Activated naive CD8-positive, alpha-beta T cell (primary cell): ENCODE data around the gene ERMP1.
A peak's percentile ranks its signal among the peaks of the same experiment; 100 is the strongest.

Experiments used
- H3K27ac Mint-ChIP-seq: one replicate; pipeline ENCODE4 v1.8.0; 2021; ENCODE audit warnings: mixed read lengths
- H3K27me3 Mint-ChIP-seq: one replicate; pipeline ENCODE4 v1.8.0; 2021; ENCODE audit warnings: mixed read lengths
- H3K36me3 Mint-ChIP-seq: one replicate; pipeline ENCODE4 v1.8.0; 2021; ENCODE audit warnings: mixed read lengths
- H3K4me1 Mint-ChIP-seq: one replicate; pipeline ENCODE4 v1.8.0; 2021; ENCODE audit warnings: low read depth, mixed read lengths
- H3K4me3 Mint-ChIP-seq: one replicate; pipeline ENCODE4 v1.8.0; 2021; ENCODE audit warnings: mild to moderate bottlenecking, mixed read lengths
- H3K9me3 Mint-ChIP-seq: one replicate; pipeline ENCODE4 v1.8.0; 2021; ENCODE audit warnings: low read depth, mixed read lengths

Gene ERMP1

DNA sequence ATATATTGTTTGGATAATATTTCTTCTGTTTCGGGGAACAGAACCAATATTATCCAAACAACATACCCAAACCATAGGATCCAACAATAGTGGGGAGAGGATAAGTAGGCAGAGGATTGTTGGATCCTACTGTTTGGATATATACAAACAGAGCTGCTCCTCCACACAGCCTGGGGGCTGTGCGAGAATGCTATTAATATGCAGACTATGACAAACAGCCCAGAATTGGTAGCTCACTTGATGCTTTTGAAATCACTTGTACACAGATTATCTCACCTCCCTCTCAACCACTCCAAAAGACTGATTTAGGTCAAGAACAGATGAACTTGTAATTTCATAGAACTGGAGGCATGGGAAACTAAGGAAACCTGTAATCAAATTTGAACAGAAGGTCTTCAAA, 33.4 kb upstream of the ERMP1 start:
- H3K27me3 Mint-ChIP-seq: no peaks in the 10 kb centered on the region
- H3K4me3 Mint-ChIP-seq: no peak overlapping the region
- peaks cover 9% of the 10 kb centered on the region for H3K36me3 Mint-ChIP-seq
- H3K4me1 Mint-ChIP-seq: no peaks in the 10 kb centered on the region
- H3K9me3 Mint-ChIP-seq: no peaks in the 10 kb centered on the region
- H3K27ac Mint-ChIP-seq: no peak overlapping the region

- H3K4me3 Mint-ChIP-seq: no peak overlapping the region
- no peaks in the 10 kb centered on the region for H3K9me3 Mint-ChIP-seq
- no peak overlapping the region for H3K27ac Mint-ChIP-seq
- H3K4me1 Mint-ChIP-seq: no peaks in the 10 kb centered on the region
- peaks cover 4% of the 10 kb centered on the region for H3K36me3 Mint-ChIP-seq
- H3K27me3 Mint-ChIP-seq: no peaks in the 10 kb centered on the region
Observed at GRCh38 chr9:5864446-5864845, 31.5 kb upstream of the ERMP1 start.

- H3K27ac Mint-ChIP-seq: no peak overlapping the region
- no peaks in the 10 kb centered on the region for H3K9me3 Mint-ChIP-seq
- no peaks in the 10 kb centered on the region for H3K4me1 Mint-ChIP-seq
- no peaks in the 10 kb centered on the region for H3K27me3 Mint-ChIP-seq
- no peak overlapping the region for H3K4me3 Mint-ChIP-seq
- peaks cover 4% of the 10 kb centered on the region for H3K36me3 Mint-ChIP-seq
Observed at GRCh38 chr9:5863092-5863746, 30.3 kb upstream of the ERMP1 start.

- Mint-ChIP-seq H3K27me3 (no peaks in the 10 kb centered on the region), H3K36me3 (peaks cover 9% of the 10 kb centered on the region), H3K27ac (no peak overlapping the region), H3K4me3 (no peak overlapping the region), H3K9me3 (no peaks in the 10 kb centered on the region), H3K4me1 (peaks cover 9% of the 10 kb centered on the region)
Observed at GRCh38 chr9:5858833-5859232, 25.9 kb upstream of the ERMP1 start.

GRCh38 chr9:5857928-5858327, 25.0 kb upstream of the ERMP1 start:
- H3K9me3 Mint-ChIP-seq: no peaks in the 10 kb centered on the region
- H3K27me3 Mint-ChIP-seq: no peaks in the 10 kb centered on the region
- peaks cover 9% of the 10 kb centered on the region for H3K36me3 Mint-ChIP-seq
- no peak overlapping the region for H3K27ac Mint-ChIP-seq
- no peak overlapping the region for H3K4me3 Mint-ChIP-seq
- H3K4me1 Mint-ChIP-seq: peaks cover 18% of the 10 kb centered on the region

DNA sequence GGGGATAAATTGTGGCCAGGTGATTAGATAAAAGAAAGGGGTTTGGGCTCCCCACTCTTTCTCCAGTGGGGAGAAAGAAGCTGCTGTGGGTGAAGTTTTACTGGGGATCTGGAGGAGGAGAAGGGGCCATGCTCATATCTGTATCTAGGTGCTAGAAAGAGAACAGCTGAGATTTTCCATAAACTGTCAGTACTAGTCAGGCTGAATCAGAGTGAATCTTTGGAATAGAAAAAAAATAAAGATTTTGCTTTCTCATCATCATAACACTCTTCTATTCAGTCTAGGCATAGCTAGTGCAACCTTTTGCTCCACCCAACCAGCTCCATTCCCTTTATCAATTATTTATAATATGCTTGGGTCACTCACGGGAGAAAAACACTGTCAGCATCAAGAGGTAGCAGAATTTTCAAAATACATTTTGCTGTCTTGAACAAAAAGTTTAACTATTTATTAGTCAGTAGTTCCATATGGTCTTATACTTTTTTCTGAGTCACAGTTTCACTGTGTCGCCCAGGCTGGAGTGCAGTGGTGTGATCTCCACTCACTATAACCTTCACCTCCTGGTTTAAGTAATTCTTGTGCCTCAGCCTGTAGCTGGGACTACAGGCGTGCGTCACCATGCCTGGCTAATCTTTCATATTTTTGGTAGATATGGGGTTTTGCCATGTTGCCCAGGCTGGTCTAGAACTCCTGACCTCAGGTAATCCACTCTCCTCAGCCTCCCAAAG, 21.3 kb upstream of the ERMP1 start:
- Mint-ChIP-seq H3K27me3 (no peaks in the 10 kb centered on the region), H3K27ac (peak overlapping the region; percentile 25), H3K9me3 (no peaks in the 10 kb centered on the region), H3K36me3 (peaks cover 7% of the 10 kb centered on the region), H3K4me3 (no peak overlapping the region), H3K4me1 (peaks cover 41% of the 10 kb centered on the region)

DNA sequence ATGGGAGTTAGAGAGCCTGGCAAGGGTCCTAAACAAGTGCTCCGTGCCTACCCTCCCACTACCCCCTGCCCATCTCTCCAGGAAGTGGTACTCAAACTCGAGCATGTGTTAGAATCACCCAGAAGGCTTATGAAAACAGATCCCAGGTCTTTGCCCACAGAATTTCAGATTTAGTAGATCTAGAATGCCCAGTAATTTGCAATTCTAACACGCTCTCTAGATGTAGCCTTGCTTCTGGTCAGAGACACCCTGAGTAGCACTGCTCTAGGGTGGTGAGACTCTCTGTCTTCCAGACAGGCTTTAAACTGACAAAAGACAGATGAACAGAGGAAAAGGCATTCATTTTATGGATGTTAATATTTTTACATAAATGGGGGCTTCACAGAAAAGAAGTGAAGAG, 20.7 kb upstream of the ERMP1 start:
- peak overlapping the region; percentile 46 for H3K27ac Mint-ChIP-seq
- no peak overlapping the region for H3K4me3 Mint-ChIP-seq
- H3K27me3 Mint-ChIP-seq: no peaks in the 10 kb centered on the region
- H3K36me3 Mint-ChIP-seq: peaks cover 7% of the 10 kb centered on the region
- no peaks in the 10 kb centered on the region for H3K9me3 Mint-ChIP-seq
- peaks cover 41% of the 10 kb centered on the region for H3K4me1 Mint-ChIP-seq

DNA sequence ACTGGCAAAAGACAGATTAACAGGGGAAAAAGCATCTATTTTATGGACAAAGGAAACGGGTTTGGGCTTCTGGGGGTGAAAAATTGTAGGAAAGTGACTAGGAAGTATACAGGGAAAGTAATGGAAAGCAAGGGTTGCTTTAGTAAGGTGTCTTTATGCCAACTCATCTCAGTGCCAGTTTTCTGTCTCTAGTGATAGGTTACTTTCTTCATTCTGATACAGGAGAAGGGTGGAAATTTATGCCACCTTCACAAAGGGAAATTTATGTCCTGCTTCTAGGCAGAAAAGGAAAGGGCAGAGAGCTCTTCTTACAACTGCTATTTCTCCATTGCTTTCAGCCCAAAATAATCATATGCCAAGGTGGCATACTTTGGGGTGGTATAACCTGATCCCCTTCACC, 20.1 kb upstream of the ERMP1 start:
- H3K27ac Mint-ChIP-seq: no peak overlapping the region
- H3K9me3 Mint-ChIP-seq: no peaks in the 10 kb centered on the region
- peaks cover 6% of the 10 kb centered on the region for H3K36me3 Mint-ChIP-seq
- H3K27me3 Mint-ChIP-seq: no peaks in the 10 kb centered on the region
- H3K4me3 Mint-ChIP-seq: no peak overlapping the region
- peaks cover 41% of the 10 kb centered on the region for H3K4me1 Mint-ChIP-seq

GRCh38 chr9:5851445-5851844, 18.5 kb upstream of the ERMP1 start:
- H3K4me1 Mint-ChIP-seq: peaks cover 43% of the 10 kb centered on the region

GRCh38 chr9:5850724-5851122, 17.8 kb upstream of the ERMP1 start:
- no peak overlapping the region for H3K4me3 Mint-ChIP-seq
- no peaks in the 10 kb centered on the region for H3K9me3 Mint-ChIP-seq
- H3K36me3 Mint-ChIP-seq: peaks cover 2% of the 10 kb centered on the region
- H3K4me1 Mint-ChIP-seq: peaks cover 49% of the 10 kb centered on the region
- H3K27me3 Mint-ChIP-seq: no peaks in the 10 kb centered on the region
- H3K27ac Mint-ChIP-seq: no peak overlapping the region

More at GRCh38 chr9:5851445-5851844, 18.5 kb upstream of the ERMP1 start:
- Mint-ChIP-seq H3K27me3 (no peaks in the 10 kb centered on the region), H3K9me3 (no peaks in the 10 kb centered on the region), H3K27ac (peak overlapping the region; percentile 75), H3K36me3 (peaks cover 4% of the 10 kb centered on the region), H3K4me3 (peak overlapping the region; percentile 4)

DNA sequence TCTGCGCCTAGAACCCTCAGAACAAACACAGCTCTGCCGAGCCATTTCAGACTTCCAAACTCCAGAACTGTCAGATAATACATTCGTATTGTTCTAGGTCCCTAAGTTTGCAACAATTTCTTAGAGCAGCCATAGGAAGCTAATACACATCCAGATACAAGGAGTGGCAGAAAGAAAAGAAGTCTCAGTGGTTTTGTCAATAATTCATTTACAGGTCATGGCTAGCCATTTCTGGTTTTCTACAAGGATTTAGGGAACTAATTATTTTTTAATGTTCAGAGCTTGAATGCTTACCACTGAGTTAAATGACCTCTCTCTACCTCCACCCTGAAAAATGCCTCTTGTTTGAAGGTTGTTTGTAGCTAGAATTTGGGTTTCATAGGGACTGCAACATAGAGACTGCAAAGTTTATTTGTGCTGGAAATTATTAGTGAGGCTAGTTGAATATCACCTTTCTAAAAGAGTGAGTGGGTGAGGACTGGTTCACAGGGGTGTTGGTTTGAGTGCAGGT, 15.5 kb upstream of the ERMP1 start:
- Mint-ChIP-seq H3K4me1 (peaks cover 59% of the 10 kb centered on the region), H3K27me3 (no peaks in the 10 kb centered on the region), H3K36me3 (no peaks in the 10 kb centered on the region), H3K4me3 (no peak overlapping the region), H3K9me3 (no peaks in the 10 kb centered on the region), H3K27ac (no peak overlapping the region)

DNA sequence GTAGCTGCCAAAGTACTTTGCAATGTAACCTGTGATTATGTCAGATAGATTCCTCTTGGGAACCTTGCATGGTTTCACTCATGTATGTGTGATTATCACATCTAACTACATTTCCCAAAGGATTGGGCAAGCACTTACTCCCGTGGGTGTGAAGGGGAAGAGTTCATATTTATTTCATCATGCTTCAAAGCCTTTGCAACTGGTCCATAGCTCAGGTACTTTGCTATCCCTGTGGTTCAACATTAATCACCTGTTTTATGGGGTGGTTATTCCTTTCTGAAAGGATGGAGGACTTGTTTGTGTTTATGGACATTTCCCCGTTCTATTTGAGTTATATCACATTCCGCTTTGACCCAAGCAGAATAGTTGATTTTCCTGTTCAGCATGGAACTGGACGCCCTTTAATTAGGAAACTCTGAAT, 13.6 kb upstream of the ERMP1 start:
- no peaks in the 10 kb centered on the region for H3K27me3 Mint-ChIP-seq
- no peak overlapping the region for H3K4me3 Mint-ChIP-seq
- H3K27ac Mint-ChIP-seq: no peak overlapping the region
- no peaks in the 10 kb centered on the region for H3K36me3 Mint-ChIP-seq
- peaks cover 58% of the 10 kb centered on the region for H3K4me1 Mint-ChIP-seq
- H3K9me3 Mint-ChIP-seq: no peaks in the 10 kb centered on the region

- Mint-ChIP-seq H3K4me1 (peaks cover 58% of the 10 kb centered on the region), H3K36me3 (no peaks in the 10 kb centered on the region), H3K27me3 (no peaks in the 10 kb centered on the region), H3K4me3 (no peak overlapping the region), H3K9me3 (no peaks in the 10 kb centered on the region), H3K27ac (no peak overlapping the region)
Observed at GRCh38 chr9:5846096-5846495, 13.2 kb upstream of the ERMP1 start.

DNA sequence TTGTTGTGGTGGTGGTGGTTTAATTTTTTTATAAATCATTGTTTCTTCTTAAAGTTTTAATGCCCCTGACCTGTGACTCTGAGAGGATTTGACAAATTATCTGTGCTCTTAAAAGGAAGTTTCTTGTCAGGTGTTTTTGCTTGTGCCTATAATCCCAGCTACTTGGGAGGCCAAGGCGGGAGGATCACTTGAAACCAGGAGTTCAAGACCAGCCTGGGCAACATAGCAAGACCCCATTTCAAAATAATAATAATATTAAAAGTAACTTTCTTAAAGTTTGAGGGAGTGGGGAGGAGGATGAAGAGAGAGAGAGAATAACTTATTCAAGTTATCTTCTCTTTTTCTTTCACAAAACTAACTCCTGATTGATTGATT, 12.2 kb upstream of the ERMP1 start:
- Mint-ChIP-seq H3K27ac (peak overlapping the region; percentile 73), H3K4me3 (peak overlapping the region; percentile 73), H3K27me3 (no peaks in the 10 kb centered on the region), H3K4me1 (peaks cover 58% of the 10 kb centered on the region), H3K36me3 (no peaks in the 10 kb centered on the region), H3K9me3 (no peaks in the 10 kb centered on the region)

DNA sequence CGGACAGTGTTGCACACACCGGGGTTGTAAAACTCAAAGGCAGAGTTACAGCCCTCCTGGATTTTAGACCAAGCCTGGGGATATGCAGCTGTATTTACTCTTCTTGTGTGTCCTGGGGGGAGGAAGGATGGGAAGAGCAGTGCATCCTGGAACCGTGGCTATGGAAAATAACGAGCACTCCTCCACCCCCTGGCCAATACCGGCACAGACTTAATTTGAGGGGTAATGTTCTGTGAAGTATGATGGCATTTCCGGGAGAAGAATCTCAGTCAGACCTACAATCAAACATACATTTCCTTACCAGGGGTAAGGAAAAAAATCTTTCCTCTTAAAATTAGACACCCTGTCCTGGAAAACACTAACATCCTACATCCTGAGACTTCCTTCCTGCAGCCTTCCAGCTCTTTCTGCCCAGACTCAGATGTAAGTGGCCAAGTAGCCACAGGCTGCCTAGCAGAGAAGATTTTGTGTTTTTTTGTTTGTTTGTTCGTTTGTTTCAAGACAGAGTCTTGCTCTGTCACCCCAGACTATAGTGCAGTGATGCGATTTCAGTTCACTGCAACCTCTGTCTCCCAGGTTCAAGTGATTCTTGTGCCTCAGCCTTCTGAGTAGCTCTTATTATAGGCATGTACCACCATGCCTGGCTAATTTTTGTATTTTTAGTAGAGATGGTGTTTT, 11.0 kb upstream of the ERMP1 start:
- Mint-ChIP-seq H3K4me3 (peak overlapping the region; percentile 73), H3K9me3 (no peaks in the 10 kb centered on the region), H3K27me3 (no peaks in the 10 kb centered on the region), H3K27ac (peak overlapping the region; percentile 73), H3K36me3 (no peaks in the 10 kb centered on the region), H3K4me1 (peaks cover 62% of the 10 kb centered on the region)
